Heart left ventricle (tissue), 13 donors: Measurements from ENCODE around the gene TMEM163.
"Not testable (repeated sequence)": the region's sequence is repeated elsewhere in the genome, so short reads cannot be mapped to it uniquely, and the experiment has no call there.

ENCODE experiments used
- CTCF ChIP-seq, 12 donors: fragments of 200-600 bp; sonication (generic) in 4 of 12; IDR thresholded peaks; one replicate each; pipeline versions ENCODE4 v1.5.0 to v1.8.0; 2018 to 2022; ENCODE audit warnings: antibody characterized with exemption in 12 of 12, mild to moderate bottlenecking in 5 of 12
- POLR2A ChIP-seq, 2 donors: fragments of 450-650 bp; IDR thresholded peaks; one replicate each; pipeline ENCODE4 v1.6.1; 2017; ENCODE audit warnings: antibody characterized with exemption in 2 of 2, mild to moderate bottlenecking in 2 of 2, moderate library complexity in 2 of 2
- donor health status: ischemic (EF 13 %, LVEDD 7.1; RV severe dilation, severe dysfunction).
- donor health status: DM: no; HTN: yes; CAD: no.
- donor health status: DM: no; HTN: no; CAD: no.
- donor health status: ischemic (EF 25% LVEDD 6.9; RV normal size, moderate dysfunction).
- donor health status: ischemic (EF 25% LVEDD 5.7; RV mildly dilated, moderate dysfunction).
- donor health status: ischemic (EF 35%, LVEDD 5.7; RV mildly dilated, moderate dysfunction).
- donor health status: nonischemic (EF 11% LVEDD 7.7; RV severe dilation, severe dysfunction).
- donor health status: DM: yes; HTN: yes; CAD: no.
- donor health status: PGD.
- donor health status: ischemic (EF 29% LVEDD 5.4; RV normal size, mild dysfunction).
- donor health status: nonischemic (EF 23%, LVEDD 6.1; RV moderate dilation, normal function).

- TF ChIP-seq CTCF, POLR2A (IDR thresholded peaks at IDR 0.05): not testable (repeated sequence)
These were observed 129.4 kb downstream of the TMEM163 start for GRCh38 chr2:134589171-134590083.
